Hematopoietic multipotent progenitor cell treated with erythropoietin and hydrocortisone succinate and interleukin-3 and kit ligand, for 8 days (in vitro differentiated cells): Measurements from ENCODE around the gene OSBPL2.
A peak's percentile ranks its signal among the peaks of the same experiment; 100 is the strongest.

ENCODE experiments used
- DNase-seq: peaks from one replicate; pipeline ENCODE4 v3.0.0-alpha.2; 2015

The OSBPL2 gene

DNA sequence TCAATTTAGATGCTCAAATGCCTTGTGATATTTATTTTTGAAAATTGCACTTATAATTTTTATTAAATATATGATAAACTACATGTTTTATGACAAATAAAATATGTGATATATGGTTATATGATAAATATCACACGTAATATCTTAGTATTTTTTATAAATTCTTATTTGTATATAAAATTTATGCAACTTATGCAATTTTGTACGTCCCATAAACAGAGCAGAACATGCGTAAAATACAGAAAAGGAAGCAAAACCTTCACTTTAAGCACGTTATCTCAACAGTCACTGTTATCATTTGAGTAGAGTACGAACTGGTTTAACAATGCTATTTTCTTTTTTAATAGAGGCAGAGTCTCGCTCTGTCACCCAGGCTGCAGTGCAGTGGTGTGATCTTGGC is 48.8 kb downstream of the OSBPL2 start:
- no peak for DNase-seq

DNA sequence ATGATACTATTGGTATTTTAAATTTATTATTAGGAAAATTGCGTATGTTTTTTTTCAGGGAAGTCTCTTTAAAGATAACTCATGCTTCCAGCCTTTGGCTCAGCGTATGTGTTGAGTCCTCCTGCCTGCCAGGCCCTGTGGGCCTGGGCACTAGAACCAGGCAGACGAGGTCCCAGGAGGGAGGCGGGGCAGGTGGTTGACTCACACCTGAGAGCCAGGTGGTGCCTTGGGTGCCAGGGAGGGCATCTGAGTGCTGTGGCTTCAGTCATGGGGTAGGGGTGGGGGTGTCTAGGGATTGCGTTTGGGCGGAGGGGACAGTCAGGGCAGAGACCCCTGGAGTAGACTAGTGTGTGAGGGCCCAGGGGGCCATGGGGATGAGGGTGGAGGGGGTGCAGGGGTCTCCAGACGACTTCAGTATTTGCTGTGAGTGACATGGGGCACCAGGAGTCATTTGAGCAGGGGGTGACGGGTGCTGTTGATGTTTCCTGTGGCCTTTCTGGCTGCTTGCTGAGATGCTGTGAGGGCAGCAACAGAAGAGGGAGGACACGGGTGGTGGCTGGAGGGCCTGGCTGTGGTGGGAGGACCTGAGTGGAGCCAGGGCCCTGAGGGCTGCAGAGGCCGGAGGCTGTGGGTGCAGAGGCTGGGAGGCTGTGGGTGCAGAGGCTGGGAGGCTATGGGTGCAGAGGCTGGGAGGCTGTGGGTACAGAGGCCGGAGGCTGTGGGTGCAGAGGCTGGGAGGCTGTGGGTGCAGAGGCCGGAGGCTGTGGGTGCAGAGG is 49.6 kb downstream of the OSBPL2 start:
- no peak for DNase-seq

DNA sequence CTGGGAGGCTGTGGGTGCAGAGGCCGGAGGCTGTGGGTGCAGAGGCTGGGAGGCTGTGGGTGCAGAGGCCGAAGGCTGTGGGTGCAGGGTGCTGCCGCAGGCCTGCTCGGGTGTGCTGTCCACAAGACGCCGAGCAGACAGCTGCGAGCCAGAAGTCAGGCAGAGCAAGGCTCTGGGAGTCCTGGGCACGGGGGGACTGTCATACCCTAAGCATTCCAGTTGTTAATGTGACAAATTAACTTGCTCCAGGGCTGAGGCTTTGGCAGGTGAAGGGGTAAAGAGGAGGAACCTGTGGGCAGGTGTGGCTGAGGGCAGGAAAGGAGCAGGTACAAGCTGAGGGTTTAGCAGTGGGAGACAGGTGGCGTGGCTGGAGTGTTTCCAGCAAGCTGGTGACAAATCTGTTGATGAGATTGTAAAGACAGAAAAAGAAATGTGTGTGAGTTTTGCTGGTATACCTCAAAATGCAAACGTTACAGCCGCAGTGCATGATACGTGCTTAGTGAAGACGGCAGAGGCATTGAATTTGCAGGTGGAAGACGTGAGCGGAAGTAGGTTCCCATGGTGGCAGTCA is 50.3 kb downstream of the OSBPL2 start:
- DNase-seq, result no peak

DNA sequence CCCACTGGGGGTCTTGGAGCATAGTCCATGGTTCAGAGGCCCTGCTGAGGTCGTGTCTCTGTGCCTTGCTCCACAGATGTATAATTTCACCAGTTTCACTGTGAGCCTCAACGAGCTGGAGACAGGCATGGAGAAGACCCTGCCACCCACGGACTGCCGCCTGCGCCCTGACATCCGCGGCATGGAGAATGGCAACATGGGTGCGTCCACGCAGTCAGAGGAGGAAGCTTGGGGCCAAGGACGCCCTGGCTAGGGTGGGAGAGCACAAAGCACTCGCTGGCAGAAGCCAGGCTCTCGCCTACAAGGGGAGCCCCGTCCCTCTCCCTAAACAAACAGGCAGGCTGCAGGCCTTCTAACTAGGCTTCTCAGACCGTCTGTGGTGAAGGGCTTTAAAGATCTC is 50.8 kb downstream of the OSBPL2 start:
- DNase-seq, result no peak

DNA sequence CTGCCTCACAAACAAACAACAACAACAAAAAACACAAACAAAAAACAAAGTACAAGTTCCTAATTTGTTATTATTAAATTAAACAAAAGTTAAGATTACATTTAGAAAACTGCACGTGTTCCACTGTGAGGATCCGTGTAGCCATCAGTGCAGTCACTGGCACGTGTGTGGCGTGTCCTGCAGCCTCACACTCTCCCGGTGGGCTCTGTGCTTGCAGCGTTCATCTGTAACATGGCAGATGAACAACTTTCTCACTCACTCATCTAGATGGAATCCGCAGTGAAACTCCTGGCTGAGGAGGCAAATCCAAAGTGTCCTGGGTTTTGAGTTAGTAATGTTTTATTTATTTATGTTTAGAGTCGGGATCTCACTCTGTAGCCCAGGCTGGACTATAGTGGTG is 51.6 kb downstream of the OSBPL2 start:
- DNase-seq, result no peak

DNA sequence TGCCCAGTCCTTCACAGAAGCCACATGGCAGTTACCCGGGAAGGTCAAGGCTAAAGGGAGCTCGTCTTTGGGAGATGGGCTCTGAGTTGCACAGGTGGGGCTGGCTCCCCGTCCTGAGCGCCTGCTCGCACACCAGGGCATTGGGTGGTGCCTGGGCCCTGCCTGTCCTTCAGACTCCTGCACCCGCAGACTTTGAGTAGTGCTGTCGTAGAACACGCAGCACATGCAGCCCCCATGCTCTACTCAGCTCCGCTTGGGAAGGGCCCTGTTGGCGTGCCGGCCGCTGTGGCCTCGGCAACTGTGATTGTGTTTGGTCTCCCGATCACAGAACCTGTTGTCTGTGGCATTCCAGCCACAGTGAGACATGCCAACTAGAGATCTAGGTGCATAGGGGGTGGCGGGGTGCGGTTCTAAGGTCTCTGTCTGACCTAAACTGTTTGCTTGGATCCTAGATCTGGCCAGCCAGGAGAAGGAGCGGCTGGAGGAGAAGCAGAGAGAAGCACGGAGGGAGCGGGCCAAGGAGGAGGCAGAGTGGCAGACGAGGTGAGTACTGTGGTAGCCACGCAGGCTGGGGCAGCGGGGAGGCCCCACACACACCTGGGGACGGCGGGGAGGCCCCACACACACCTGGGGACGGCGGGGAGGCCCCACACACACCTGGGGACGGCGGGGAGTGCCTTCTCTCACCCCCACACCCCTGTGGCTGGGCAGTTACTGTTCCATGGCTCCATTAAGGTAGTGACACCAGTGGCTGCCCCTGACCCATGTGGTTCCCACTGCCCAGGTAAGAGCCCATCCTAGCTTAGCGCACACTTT is 53.1 kb downstream of the OSBPL2 start:
- no peak for DNase-seq

DNA sequence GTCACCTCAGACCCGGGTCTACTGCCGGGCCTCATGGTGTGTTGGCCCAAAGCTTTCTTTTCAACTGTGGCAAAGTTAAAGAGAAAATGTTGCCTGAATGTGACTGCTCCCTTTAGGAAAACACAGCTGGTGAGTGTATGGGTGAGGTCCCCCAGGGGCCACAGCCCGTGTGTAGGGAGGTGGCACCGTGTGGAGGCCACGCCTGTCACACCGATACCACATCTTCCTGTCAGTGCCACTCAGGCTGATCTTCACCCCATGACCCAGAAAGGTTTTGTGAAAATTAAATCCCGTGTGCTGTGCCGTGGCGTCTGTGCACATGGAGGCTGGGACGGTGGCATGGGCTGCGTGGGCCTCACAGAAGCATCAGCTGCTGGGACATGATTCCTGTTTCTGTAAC is 53.8 kb downstream of the OSBPL2 start:
- DNase-seq, result no peak

DNA sequence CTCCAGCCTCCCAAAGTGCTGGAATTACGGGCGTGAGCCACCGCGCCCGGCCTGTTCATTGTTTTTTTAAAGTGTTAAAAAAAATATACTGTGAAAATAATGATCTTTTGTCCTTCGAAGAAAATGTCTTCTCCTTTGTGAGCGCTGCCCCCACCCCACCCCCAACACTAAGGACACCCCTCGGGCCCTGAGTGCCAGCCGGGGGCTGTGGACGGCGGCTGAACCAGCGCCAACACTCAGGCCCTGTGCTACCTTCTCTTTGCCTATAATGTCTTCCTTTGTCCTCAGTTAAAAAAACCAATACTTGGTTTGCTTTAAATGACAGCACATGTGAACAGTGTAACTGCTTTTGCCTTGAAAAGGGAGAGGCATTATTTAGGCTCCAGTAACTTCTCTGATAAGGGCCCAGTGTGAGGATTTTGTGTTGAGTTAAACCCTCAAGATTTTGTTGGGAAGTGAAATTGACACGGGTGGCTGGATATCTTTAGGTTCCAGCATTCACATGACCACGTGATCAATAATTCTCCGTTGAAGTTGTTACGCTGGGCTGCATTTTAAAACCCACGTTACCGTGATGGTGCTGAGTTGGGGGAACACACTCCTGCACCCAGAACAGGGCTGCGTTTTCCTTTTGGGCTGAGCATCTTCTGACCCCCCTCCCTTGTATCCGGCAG is 54.9 kb downstream of the OSBPL2 start:
- DNase-seq, result no peak

DNA sequence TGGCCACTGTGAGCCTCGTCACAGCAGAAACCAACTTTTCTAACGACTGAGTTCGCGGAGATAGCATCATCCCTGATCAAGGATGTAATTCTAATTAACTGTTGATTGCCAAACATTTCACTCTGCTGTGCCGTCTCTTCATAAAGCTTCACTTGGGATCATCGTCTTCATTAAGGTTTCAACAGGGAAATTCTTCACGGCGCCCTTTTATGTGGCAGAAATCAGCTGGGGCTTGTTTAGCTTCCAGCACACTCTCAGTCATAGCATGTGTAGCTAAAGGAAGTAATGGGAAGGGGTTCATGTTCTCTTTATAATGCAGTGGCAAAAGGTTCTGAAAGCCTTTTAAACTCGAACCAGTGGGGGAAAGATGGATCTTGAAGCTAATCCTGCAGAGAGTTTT is 55.6 kb downstream of the OSBPL2 start:
- no peak for DNase-seq

DNA sequence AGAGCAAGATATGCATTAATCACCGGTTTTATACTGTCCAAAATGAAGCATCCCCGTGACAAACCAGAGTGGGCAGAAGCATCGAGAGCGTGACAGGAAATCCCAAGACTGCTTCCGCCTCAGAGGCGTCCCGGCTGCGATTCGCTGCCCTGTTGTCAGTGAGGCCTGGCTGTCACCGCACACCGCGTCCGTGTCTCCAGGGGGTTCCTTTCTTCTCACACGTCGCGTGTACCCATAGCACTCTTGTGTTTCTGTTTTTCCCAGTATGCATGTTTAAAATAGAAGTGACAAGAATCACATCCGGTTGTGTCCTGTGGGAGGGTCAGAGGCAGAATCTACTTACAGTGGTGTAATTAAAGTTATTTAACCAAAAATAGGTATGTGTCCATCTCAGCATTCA is 56.2 kb downstream of the OSBPL2 start:
- DNase-seq, result no peak

DNA sequence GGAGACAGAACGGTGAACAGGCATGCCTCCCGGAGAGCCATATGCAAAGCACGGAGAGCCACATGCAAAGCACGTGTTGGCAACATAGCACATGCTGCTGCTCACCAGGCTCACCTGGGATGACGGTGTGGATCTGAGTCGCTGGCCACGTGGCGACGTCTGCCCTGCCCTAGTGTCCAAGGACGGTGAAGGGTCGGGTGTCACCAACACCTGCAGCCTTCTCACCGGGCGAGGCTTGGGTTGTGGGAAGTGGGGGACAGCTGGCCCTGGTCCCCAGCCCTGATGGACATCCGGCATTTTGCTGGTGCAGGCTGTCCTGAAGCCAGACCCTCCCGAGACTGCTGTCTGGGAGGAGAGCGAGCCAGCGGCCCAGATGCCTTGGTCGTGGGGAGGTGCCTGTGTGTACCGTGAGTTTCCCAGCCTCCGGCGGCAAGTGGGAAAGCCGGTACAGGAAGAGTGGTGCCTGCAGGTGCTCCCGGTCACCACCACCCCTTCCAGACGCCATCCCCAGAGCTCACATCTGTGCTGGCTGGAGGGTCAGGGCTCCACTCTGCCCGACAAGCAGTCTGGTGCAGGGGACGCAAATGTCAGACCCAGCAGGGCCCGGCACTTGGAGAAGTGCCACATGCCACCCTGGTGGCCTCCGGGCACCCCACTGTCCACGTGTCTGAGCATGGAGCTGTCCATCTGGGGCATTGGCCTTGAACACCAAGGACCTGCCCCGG is 58.6 kb downstream of the OSBPL2 start:
- DNase-seq, result no peak

DNA sequence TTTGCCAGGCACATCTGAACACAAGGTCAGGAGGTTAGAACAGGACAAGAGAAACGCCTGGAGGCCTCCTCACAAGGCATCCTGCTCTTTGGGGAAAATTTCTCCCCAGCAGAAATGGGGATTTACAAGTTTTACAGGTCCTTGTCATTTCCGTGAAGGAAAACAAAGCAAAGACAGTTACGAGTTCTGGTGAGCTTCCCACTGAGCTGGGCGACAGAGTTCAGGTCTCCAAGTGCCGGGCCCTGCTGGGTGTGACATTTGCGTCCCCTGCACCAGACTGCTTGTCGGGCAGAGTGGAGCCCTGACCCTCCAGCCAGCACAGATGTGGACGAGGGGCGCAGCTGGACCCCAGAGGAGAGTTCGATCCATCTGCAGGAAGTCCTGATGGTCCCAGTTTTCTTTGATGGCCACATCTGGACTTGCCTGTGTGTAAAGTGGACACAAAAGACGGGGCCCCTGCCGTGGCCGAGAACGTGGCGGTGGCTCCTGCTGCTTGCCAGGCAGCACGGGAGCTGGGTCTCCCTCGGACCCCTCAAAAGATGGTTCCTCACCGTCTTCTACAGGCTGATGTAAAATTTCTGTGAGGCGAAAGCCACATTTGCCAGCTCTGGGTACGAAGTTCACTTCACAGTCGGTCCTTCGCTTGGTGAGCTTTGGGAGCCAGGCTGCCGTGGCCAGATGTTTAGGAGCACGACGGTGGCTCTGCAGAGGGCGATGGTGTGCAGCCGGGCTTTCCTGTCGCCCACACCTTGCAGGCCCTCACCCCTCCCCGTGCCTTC is 59.3 kb downstream of the OSBPL2 start:
- DNase-seq, result no peak

DNA sequence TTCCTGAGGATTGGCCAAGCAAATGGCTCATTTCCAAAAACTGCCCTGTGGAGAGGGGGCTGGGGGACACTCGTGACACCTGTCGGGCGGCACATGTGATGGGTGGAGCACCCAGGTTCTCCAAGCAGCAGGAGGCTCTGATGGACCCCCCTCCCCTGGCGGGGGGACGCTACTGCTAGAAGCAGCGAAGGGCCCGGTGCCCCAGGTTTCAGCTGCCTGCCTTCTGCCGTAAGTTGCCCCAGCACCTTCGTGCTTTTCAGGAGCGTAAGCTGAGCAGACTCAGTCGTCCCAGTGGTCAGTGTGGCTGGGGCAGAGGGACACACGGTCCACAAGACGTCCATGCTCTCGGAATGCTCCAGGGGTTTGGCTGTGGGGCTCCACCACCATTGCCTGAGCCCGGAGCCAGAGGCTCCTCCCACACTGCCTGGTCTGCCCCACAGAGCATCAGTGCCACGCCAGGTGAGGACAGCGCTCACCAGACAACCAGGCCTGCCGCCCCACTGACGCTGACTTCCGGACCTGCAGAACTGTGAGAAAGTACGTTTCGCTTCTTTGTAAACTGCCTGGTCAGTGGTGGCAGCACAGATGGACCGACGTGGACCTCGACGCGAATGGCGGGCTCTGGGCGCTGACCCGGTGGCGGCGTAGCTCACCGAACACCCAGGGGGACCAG is 60.4 kb downstream of the OSBPL2 start:
- no peak for DNase-seq

DNA sequence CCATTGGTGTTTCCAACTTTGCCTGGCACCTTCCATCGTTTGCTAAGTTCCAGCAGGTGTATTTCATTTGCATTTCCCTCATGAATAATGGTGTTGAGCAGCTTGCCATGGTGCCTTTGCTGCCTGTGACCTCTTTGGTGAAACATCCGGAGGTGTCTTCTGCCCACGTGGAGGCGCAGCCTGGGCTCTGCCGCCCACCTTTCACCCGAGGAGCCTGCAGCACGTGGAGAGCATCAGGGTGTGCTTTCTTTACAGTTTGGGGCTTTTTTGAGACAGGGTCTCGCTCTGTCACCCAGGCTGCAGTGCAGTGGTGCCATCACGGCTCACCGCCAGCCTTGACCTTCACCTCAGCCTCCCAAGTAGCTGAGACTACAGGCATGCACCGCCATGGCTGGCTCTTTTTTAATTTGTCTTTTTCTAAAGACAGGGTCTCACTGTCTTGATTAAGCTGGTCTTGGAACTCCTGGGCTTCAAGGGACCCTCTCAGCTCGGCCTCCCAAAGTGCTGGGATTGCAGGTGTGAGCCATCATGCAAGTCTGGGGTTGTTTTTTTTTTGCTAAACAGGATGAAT is 61.4 kb downstream of the OSBPL2 start:
- no peak for DNase-seq

DNA sequence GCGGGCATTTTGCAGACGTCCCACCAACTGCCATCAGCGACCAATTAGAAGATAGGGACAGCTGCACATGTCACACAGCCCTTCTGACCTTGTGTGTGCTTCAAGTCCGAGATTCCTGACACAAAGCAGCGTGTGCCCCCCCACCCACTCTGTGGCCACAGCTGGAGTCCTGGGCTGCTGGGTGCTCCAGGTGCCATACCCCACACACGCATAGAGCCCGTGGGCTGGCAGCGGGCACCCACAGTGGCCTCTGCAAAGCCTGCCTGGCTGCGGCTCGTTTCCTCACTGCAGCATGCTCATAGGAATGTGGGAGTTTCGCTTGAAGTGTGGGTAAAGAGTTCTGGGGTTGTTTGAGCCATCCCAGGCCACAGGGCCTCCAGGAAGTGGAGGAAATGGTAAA is 62.0 kb downstream of the OSBPL2 start:
- DNase-seq, result no peak

DNA sequence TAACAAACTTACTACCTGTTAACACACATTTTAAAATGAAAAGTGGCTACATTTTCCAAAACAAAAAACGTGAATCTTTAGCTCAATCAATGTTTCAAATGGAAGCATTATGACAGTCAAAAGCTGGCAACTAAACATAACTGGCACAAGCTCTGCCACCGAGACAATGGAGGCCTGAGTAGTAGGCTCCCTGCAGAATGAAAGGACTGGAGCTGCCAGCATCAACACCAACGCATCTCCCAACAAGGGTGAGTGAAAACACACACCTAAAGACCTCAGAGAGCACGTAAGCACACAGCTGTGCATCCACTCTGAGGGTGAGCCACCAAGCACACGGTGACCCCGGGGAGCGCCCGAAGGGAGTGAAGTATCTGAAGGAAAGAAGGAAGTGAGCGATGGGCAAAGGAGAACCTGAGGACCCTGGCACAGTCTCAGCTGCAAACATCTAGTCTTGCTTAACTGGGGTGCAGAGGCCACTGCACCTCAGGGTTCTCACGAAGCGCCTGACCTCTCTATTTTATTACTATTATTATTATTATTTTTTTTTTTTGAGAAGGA is 62.9 kb downstream of the OSBPL2 start:
- DNase-seq, result no peak

DNA sequence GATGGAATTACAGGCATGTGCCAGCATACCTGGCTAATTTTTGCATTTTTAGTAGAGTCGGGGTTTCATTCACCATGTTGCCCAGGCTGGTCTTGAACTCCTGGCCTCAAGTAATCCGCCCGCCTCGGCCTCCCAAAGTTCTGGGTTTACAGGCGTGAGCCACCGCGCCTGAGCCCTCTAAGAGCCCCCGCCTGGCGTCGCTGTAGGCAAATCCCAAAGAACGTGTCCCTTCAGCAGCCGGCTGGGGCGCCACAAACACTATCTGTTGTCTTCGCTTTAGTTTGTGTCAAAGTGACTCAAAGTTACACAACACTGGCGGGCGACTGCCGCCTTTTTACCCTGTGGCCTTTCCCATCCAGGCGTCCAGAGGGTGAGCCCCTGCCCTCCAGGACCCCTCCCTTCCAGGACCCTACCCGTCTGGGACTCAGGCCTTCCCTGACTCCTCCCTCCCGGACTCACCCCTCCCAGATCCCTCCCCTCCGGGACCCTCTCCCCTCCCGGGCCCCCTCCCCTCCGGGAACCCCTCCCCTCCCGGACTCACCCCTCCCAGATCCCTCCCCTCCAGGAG is 63.5 kb downstream of the OSBPL2 start:
- DNase-seq, result peak; percentile 97

DNA sequence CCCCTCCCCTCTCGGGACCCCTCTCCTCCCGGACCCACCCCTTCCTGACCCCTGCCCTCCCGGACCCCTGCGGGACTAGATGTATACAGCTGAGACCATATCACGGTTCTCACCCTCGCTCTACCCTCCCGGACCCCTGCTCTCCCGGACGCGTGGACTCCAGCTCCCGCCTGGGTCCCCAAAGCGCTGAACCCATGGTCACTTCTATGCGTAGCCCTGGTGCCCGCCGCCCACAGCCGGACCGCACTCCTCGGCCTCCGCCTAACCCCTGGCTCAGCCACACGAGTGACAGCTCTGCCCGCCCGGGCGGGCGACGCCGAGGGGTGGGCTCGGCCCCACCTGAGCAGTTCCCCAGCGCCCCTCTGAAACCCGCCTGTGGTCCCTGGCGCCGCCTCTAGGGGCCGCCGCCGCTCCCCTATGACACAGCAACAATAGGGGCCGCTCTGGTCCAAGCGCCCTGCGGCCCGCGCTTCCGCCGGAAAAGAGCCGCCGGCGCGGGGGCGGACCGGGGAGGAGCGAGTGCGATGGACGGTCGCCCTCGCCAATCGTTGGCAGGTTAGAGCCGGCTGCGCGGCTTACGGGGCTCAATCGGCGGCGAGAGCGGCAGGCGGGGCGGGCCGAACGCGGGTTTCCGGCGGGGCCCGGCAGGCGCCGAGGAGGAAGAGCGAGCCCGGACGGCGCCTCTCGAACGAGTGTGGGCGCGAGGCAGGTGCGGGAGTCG is 64.2 kb downstream of the OSBPL2 start, which contains the start of gene ADRM1:
TSS of gene ADRM1 (plus strand) at position 657 of the 721 bp plus-strand sequence. CDS start 572 bp downstream, outside the sequence.
- DNase-seq, result peak; percentile 95

DNA sequence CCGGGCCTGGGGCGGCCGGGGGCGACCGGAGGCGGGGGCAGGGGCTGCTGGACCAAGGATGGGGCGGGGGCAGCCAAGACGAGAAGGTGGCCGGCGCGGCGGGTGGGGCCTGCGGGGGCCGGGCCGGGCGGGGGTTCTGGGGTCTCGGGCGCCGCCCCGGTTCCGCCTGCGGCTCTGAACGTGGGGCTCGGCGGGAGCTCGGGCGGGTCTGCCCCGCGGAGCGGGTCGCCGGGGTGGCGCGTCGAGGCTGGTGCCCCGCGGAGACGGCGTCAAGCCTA is 64.7 kb downstream of the OSBPL2 start:
- no peak for DNase-seq
